Dermis microvascular lymphatic vessel endothelial cell (primary cell): ENCODE results near the gene LYZL4. TPM values are rescaled to one million over a fixed set of nuclear protein-coding genes. Genes with fewer than 3 reads are reported as not detected.

Source experiments
- DNase-seq, 2 donors: peaks; one replicate each; pipeline versions ENCODE4 v3.0.0 to v3.0.0-alpha.2; 2010; ENCODE audit warnings: low read depth in 2 of 2
- total RNA-seq: library from RNA; depleted of rRNA; stranded (reverse); fragments of >200 nt; gene quantifications from 2 replicates; pipeline ENCODE4 v1.2.1, GENCODE V29; 2014

The LYZL4 gene
- total RNA-seq: not detected in 2 replicates

DNA sequence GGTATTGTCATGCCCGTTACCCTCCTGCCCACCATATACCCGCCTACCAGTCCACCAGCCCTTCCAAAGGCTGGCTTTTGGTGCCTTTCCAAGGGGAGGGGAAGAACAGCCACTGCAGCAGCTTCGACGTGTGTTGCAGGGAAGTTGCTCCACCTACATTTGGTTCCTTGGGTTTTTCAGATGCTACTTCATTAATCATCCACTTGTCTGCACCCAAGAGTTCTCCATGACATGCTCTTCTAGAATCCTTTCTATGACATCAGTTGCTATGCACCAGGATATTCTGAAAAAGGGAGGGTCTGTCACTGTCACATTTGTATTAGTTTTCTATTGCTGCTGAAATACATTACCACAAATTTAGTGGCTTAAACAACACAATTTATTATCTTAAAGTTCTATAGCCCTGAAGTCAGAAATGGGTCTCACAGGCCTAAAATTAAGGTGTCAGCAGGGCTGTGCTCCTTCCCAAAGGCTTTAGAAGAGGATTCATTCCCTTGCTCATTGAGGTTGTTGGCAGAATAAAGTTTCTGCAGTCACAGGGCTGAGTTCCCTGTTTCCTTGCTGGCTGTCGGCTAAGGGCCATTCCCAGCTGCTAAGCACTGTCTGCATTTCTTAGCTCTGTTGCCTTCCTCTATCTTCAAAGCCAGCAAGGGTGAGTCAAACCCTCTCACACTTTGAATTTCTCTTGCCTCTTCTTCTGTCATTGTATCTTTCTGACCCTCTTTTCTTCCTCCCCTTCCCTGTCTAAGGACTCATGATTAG is at the start of gene LYZL4:
TSS of gene LYZL4 (minus strand) at position 241 of the 762 bp plus-strand sequence. CDS start 3,359 bp downstream, outside the sequence.
- DNase-seq: no peak

DNA sequence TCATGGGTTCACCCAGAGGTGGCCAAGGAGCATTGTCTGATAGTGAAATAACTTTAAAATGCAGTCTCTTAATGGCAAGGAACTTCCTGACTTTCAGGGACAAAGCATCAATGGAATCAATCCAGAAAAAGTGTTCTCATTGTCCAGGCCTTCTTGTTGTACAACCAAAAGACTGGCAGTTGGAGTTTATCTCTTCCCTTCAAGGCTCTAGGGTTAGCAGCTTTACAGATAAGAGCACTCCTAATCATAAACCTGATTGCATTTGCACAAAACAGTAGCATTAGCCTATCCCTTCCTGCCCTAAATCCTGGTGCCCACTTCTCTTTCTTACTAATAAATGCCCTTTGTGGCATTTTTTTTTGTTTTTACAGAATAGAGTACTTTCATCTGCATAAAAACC is 48.7 kb upstream of the LYZL4 start:
- no peak for DNase-seq

GRCh38 chr3:42456211-42456610 is 45.8 kb upstream of the LYZL4 start:
- no peak for DNase-seq

DNA sequence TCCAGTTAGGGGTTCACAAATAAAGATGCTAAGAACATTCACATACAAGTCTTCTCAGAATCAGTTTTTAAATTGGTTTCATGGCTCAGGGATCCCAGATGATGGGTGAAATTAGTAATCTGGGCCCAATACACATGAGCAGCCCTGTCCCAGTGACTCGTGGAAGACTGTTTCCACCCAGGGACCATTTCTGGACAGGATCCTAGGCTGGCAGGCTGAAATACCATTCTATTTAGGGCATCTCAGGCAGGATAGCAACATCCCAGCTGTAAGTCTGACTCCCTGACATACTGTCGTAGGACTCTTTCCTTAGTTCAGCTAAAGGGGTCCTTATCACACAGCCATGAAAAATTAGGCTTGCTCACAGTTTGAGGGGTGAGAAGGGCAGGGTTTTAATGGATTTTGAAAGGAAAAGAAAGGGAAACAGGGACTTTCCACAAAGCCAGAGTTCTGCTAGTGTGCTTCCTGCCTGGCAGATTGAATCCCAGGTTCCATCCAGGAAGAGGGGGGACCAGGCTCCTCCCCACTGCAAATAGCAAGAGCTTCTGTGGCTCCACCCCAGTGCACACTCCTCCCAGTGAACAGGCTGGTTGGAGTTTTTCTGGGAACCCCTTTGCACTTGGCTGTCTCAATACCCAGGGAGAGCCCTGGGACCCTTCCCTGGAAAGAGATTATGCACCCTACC is 41.3 kb upstream of the LYZL4 start:
- DNase-seq: peak; percentile 67 to 68

- DNase-seq: no peak
Observed at GRCh38 chr3:42451116-42451515, 40.7 kb upstream of the LYZL4 start.

DNA sequence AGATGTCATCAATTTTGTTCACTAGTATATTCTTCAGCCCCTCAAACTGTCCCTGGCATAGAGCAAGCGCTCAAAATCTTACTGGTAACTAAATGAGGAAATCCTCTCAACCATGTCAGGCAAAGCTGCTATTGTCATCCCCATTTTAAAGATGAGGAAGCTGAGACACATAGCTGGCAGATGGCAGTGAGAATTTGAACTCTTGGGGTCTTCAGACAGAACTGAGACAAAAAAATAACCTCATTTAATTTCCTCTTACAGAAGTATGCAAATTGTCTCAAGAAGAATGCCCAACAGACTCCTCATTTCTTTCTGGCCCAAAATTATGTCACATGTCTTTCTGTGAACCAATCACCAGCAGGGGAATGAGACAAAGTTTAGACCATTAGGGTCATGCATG is 40.2 kb upstream of the LYZL4 start:
- DNase-seq: no peak

GRCh38 chr3:42447481-42447880 is 37.1 kb upstream of the LYZL4 start:
- DNase-seq: no peak

GRCh38 chr3:42446111-42447050 is 36.0 kb upstream of the LYZL4 start:
- DNase-seq: no peak

- peak; percentile 46 to 73 for DNase-seq
Observed at GRCh38 chr3:42443819-42444436, 33.5 kb upstream of the LYZL4 start.

DNA sequence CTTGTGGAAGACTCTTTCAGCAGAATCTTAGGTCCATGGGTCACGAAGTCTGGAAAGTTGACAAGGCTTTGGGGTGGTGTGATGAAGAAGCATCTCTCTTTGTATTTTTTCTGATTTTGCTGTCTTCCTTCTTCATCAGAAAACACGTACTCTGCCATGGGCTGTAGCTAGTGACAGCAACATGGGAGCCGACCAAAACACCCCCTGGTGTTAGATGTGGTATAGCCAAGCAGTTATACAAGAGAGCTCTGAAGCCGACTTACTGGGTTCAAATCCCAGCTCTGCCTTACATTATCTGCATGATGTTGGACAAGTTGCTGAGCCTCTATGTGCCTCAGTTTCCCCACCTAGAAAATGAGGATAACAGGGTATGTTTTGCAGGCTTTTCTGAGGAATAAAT is 32.9 kb upstream of the LYZL4 start:
- DNase-seq: no peak

DNA sequence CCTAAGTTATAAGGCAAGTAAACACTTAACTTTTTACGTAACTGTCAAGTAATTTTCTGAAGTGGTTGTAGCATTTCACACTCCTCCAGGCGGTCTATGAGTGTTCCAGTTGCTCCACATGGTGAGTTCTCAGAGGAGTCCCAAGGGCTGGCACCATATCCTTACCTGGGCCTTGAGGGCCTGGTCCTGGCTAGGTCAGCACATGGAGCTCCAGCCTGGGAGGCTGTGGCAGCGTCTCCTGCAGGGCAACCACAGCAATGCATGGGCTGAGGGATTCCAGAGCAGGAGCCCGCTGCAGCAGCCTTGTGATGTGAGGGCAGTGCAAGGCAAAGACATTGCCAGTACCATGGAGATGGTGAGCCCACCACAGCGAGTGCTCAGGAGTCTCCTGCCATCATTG is 32.2 kb upstream of the LYZL4 start:
- DNase-seq: no peak

DNA sequence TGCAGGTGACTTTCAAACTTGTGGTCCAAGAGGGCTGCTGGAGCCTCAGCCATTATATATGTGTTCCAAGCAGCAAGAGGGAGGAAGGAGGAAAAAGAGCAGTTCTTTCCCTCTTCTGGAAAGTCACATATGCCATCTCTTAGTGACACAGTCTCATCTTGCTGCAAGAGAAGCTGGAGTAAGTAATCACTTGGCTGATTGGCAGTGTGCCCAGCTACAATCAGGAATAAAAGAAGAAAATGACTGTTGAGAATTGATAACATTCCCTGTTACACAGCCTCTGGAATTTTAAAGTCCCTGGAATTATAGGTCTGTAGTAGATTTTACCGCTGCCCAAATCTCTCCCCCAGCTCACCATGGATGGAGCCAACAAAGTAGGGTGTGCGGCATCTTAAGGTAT is 31.4 kb upstream of the LYZL4 start:
- DNase-seq: no peak

GRCh38 chr3:42440924-42441323 is 30.5 kb upstream of the LYZL4 start:
- no peak for DNase-seq

DNA sequence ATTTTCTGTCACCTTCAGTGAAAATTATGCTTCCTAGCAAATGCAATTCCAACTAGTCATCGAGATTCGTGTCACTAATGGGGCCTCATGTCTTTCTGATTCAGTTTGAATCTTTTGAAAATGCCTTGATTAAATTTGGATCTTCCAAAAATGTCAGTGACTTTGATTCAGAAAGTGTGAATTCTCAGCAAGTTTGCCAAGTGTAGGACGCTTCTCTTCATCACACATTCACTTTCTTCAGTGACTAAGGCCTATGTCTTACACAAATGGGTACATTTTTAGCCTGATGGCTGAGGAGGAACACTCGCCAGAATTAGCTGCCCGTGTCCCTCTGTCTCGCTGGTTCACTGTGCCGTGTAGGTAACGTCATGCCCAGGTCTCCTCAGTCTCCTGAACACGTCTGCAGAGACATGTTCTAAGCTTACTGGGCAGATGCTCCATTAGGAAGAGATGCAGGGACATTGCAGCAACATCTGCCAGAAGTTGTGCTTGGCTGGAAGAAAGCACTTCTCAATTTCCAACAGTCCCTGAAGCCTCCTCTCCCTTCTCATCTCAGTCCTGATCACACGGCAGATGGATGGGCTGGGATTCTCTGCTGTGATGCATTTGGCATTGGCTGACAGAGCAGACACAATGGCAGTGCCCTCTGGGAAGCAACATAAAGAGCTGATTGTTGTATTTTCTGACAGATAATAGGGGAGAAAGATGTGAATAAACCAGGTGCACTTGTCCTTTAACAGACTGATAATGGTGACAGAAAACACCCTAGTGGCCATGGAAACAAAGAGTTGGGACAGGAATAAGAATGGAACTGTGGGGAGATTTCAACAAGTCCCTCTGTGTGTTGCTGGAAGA is 29.1 kb upstream of the LYZL4 start:
- DNase-seq: no peak

DNA sequence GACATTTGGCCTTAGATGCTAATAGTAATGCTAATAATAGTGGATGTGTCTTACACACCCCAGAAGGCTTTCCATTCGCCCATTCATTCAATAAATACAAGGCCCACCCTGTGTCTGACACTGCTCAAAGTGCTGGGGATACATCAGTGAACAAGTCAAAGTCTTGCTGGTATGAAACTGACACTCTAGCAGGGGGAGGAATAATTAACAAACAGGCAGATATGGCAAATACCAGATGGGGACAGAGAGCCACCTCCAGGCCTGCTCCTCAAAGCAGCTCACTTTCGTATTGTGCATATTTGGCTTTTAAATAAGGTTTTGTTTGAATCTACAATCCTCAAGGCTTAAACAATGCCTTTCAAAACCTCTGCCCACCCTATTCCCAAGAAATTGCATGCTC is 28.3 kb upstream of the LYZL4 start:
- no peak for DNase-seq

- DNase-seq: no peak
Observed at GRCh38 chr3:42438193-42438592, 27.8 kb upstream of the LYZL4 start.

- no peak for DNase-seq
Observed at GRCh38 chr3:42434777-42435380, 24.5 kb upstream of the LYZL4 start.

GRCh38 chr3:42432485-42432884 is 22.1 kb upstream of the LYZL4 start:
- DNase-seq: no peak

DNA sequence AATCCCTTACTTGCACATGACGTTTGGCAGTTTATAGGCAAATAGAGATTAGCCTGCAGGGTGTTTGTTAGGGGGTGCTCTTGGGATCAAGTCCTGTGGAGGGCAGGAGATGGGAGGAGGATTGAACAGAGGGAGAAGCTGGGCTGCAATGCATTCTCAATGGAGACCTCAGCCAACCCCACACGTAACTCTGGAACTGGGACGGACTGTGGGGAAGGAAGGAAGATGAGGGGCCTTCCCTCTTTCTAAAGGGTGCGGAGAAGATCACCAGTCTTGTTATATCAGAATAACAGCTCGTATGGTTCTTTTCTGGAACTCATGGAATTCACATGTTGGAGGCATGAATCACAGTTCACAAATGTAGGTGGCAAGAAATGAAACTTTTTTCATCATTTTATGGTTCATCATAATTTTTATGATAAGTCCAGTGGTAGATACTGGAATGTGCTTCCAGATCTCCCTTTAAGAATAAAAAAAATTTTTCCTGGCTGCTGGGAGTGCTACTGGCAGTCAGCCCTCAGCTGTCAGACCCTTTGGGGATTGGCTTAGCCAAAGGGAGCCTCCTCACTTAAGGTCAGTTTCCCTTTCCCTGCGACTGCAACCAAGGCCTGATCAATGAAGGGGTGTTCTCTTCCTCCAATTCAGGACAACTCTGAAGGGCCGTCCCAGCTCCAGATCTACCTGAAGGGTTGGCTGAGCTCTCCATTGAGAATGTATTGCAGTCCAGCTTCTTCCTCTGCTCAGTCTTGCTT is 20.5 kb upstream of the LYZL4 start:
- no peak for DNase-seq
